Measurements from ENCODE around the gene SDF2.

The SDF2 gene, protein sequence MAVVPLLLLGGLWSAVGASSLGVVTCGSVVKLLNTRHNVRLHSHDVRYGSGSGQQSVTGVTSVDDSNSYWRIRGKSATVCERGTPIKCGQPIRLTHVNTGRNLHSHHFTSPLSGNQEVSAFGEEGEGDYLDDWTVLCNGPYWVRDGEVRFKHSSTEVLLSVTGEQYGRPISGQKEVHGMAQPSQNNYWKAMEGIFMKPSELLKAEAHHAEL

DNA sequence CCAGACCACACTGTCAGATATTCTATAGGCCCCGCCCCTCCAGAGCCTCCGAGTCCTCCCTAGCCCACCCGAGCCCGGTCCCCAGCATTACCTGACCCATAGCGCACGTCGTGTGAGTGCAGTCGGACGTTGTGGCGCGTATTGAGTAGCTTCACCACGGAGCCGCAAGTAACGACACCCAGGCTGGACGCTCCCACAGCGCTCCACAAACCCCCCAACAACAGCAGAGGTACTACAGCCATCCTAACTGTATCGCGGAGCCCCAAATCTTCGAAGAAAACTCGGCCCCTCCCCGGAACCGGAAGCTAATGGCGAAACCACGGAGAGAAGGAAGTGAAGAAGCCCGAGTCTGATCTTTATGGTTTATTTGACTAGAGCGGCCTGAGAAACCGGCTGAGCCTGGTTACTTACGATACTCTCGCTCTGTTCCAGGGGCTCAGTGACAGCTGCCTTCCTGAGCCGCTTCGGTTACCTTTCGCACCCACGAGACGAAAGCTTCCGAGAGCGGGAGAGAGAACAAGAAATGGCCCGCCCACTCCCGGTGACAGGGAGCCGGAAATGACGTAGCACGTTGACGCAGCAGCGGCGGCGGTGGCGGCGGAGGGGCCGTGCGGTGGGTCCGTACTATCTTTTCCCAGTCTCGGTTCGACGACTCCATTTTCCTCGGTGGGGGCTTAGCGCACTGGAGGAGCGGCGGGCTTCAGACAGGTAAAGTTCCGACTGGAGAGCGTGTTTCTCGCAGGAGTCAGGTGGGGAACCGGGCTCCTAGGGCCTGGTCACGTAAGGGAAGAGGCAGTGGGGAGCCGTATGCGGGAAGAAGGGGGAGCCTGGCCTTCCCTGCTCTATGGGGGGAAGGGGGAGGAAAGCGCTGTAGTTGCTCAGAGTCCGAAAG lies at the start of gene SDF2, which contains the start of gene SUPT6H:
Gene SDF2, minus strand, starts transcription at position 272 of the 892 bp plus-strand sequence. Its CDS starts 30 bp downstream, at position 242.
Gene SUPT6H, plus strand, starts transcription at position 571 of the 892 bp plus-strand sequence. CDS start 11,197 bp downstream, outside the sequence.
- peak; percentile 84 for DNase-seq

DNA sequence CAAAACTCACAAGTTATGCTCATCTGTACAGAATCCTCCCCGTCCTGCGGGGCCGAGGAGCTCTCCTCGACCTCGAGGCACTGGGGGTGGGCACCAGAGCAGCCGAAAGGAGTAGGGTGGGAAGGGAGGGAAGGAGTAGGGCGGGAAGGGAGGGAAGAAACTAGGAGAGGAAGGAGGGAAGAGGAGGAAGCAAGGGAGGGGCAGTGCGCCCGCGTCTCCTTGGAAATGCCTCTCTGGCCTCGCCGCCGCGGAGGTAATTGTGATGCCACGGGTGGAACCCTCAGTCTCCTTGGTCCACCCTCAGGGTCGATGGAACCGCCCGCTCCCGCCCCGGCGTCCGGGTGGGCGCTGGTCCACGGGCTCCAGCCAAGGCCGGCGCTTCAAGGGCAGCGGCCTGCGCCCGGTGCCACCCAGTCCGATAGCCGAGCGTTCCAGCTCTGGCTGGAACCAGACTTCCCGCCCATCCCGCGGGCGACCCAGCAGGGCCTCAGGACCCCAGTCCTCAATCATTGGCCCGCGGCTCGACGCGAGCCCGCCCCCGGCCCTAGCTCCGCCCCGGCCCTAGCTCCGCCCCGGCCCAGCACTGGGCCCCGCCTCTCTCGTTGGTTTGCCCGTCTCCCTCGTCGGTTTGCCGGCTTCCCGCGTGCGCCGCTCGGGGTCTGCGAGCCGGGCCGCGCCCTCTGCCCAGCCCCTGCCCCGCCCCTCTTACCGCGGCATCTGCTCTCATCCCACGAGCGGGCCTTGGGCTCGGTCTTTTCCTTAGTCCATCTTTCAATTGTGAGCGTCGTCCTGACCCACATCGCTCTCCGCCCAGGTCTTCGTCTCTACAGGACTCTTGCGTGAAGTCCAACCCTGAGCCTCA lies 49.4 kb upstream of the SDF2 start:
- peak; percentile 88 for DNase-seq

- no peak for DNase-seq
Measured at GRCh38 chr17:28707339-28707720, 45.6 kb upstream of the SDF2 start.

DNA sequence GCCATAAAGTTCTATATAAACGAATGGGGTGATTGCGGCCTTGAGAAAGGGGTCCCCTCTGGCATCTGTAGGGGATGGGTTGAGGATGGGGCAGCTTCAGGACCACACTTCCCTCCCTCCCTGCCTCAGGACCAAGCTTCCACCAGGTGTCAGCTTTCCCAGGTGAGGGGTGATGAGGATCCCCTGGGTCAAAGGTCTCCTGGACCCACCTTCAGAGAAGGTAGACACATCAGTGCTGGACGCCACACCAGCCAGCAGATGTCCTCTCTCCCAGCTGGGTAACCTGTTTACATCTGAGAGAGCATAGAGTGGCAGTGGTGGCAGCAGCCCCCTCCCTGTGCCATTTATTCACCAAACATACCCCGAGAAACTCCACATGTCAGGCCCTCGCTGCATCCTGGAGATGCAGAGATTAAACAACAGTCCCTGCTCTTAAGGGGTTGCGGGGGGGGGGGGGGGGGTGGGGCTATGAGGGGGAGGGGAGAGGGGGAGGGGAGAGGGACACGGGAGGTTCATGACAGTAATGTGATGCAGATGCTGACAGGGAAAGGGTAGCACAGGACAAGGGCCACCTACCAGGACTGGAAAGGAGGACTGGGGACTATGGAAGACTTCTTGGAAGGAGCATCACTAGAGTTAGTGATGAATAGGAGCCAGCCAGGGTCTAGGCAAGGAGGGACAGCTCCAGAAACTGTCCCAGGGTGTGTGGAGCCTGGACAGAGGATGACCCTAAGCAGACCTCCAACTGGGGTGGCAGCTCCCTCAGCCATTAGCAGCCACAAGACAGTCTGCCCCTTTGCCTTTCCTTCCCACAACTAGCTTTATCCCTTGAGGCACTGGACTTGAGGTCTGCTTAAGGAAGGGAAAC lies 45.0 kb upstream of the SDF2 start:
- no peak for DNase-seq

- DNase-seq, result no peak
Measured at GRCh38 chr17:28705728-28706334, 44.1 kb upstream of the SDF2 start.

DNA sequence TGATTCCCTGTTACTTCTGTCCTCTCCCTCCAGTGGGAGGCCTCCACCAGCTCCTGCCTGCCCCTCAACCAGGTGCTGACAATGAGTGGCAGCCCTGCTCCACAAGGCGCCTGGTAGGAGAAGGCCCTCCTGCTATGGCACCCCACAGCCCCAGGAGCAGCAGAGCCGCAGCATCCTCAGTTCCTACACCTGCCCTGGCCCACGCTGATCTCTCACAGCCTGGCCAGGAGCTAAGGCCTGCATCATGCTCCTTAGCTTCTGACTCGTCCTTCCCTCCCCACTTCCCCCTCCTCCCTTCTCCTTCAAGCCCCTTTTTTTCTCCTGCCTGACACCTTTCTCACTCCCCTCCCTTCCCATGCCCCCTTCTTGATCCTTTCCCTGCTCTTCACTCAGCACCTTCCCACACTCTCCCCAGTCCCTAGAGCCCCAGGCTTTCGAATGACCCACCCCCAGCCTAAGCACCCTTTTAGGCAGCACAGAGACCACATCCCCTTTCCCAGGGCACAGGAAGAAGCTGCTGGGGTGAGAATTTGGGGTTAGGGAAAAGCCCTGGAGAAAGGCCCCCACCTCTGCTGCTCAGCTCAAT lies 43.5 kb upstream of the SDF2 start:
- no peak for DNase-seq

DNA sequence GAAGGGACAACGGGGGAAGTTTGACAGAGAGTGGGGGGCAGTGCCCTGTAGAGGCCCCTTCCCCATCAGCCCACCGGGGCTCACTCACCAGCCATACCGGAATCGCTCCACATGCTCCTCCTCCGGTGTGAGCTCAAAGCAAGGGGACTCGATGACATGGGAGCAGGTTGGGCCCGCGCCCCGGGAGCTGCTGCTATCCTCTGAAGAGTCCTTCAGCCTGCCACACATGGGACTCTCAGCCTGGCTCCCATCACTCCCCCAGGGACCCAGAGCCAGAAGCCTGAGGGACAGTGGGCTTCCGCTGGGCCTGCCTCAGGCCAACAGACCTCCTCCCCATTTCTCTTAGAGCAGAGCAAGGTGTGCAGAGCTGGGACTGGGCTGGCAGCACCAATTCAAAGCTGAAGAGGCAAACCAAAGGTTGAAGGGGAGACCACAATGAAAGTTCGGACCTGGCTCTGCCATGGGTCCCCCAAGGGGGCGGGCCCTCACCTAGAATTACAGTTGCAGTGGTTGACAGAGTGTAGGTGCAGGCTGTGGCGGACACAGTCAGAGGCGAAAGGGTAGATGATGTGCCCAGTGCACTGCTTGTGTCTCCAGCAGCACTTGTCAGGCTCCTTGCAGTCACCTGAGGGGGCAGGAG lies 42.6 kb upstream of the SDF2 start:
- DNase-seq, result no peak

DNA sequence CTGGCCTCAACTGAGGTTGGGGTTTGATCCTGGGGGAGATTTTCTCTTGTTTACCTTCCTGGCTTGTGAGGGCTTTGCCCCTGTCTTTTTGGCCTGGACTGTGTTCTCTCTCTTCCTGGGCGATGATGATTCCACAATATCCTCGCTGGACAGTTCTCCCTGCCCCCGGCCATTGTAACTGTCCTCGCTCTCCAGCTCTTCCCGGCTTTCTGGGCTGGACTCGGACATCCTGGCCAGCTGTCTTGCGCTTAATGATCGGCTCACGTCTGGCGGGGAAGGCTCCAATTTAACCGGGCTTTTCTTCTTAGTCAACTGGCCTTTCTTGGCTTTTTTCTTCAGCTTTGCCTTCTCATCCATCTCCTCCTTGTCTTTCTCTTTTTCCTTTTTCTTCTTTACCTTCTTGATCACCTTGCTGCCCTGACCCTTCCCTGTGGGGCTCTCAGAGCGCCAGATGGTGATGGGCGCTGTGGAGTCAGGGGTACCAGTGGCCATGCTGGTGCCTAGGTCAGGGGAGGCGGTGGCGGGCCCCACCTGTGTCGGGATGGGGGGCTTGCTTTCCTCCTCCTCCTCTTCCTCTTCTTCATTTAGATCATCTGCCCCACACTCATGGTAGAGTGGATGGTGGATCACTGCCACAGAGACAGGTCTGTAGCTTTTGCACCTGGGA lies 42.0 kb upstream of the SDF2 start:
- DNase-seq, result no peak

- no peak for DNase-seq
Measured at GRCh38 chr17:28702752-28703150, 41.0 kb upstream of the SDF2 start.

DNA sequence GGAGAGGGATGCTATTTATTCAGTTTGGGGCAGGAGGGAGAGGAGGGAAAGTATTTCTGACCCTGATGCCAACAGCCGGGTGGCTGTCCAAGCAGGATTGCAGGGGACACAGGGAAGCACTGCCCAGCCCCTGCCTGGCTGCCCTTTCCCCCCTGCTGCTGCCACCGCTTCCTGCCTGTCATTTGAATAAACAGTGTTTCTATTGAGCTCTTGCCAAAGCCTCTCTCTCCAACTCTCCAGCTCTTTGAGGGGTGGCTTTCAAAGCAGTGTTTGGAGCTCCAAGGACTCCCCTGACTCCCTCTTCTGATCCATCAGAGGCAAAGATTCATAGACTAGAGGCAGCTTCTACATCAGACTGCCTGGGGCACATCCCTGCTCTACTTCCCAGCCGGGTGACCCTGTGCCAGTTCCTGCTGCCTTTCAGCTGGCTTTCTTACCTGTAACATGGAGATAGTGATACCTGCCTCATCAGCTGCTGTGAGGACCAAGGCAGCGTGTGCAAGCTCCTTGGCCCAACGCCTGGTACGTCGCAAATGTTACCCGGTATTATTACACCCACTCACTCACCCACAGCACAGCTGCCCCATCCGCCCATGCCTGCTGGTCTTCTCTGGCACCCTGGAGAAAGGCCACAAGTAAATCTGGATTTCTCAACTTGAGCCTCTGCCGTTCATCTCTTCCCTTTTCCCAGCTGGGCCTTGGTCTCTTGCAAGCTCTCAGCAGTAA lies 40.5 kb upstream of the SDF2 start:
- peak; percentile 70 for DNase-seq

- no peak for DNase-seq
Measured at GRCh38 chr17:28700830-28701492, 39.3 kb upstream of the SDF2 start.

- DNase-seq, result no peak
Measured at GRCh38 chr17:28700278-28700677, 38.6 kb upstream of the SDF2 start.

- no peak for DNase-seq
Measured at GRCh38 chr17:28698253-28698941, 36.7 kb upstream of the SDF2 start.

DNA sequence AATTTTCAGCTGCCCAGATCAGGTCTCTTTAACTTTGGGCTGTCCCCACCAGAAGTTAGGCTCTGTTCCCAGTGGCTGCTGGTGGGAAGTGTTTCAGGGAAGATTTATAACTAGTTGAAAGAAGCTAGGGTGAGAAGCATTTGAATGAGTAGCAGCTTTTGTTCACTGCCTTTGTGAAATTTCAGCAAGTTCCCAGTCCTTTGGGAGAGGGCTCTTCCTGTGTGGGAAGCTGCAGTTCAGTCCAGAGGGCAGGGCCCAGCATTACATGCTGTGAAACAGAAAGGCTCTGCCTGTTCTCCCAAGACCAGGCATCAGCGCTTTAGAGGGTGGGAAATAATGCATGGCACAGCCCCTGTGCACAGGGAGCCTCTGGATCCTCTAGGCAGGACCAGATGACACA lies 32.2 kb upstream of the SDF2 start:
- no peak for DNase-seq

- DNase-seq, result no peak
Measured at GRCh38 chr17:28689011-28689410, 27.3 kb upstream of the SDF2 start.

GRCh38 chr17:28688481-28688880 lies 26.8 kb upstream of the SDF2 start:
- DNase-seq, result no peak

DNA sequence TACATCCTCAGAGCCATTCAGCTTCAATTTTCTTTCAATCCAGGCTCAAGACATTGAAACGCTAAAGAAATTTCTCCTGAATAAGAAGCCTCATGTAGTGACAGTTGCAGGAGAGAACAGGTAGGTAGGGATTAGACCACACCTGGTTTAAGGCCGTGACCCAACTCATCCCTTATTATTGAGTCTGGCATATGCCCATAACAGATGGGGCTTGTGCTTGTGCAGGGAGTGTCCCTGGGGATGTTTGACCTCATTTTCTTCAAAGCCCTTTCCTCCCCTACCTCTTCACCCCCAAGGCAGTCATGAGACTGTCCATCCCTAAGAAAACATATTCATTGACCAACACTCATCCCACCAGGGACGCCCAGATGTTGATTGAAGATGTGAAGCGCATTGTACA lies 24.6 kb upstream of the SDF2 start:
- DNase-seq, result no peak

- no peak for DNase-seq
Measured at GRCh38 chr17:28685366-28685765, 23.7 kb upstream of the SDF2 start.
